GM12878 (cell line): Measurements from ENCODE around the gene SEC14L6.

Experiments used
- ATF2 ChIP-seq: IDR thresholded peaks from 2 replicates; pipeline ENCODE4 v1.6.1; 2012; ENCODE audit warnings: low read length, inconsistent platforms
- BCL3 ChIP-seq: IDR thresholded peaks from 2 replicates; pipeline ENCODE4 v1.6.1; 2011; ENCODE audit warnings: borderline replicate concordance, low read depth, mild to moderate bottlenecking, moderate library complexity, low read length; ENCODE audit not compliant: insufficient read depth, poor library complexity, severe bottlenecking
- BRCA1 ChIP-seq: IDR thresholded peaks from 2 replicates; pipeline ENCODE4 v1.6.1; 2011; ENCODE audit warnings: low read depth, low read length, improper control_type of control experiment
- CTCF ChIP-seq, 3 experiments: IDR thresholded peaks in 2 of 3; conservative IDR thresholded peaks in 1 of 3; 2 replicates each; pipeline ENCODE4 v1.5.1; 2011; ENCODE audit warnings: low read depth in 3 of 3, low read length in 3 of 3, mild to moderate bottlenecking in 3 of 3, control low read depth in 2 of 3, moderate library complexity in 2 of 3, inconsistent platforms in 1 of 3, mixed read lengths in 1 of 3; ENCODE audit not compliant: control insufficient read depth in 2 of 3, insufficient read depth in 1 of 3; ENCODE audit errors: extremely low read depth in 1 of 3
- HDAC2 ChIP-seq: fragments of 200-600 bp; sonication (generic); IDR thresholded peaks from 2 replicates; pipeline ENCODE4 v1.6.1; 2017
- POLR2A ChIP-seq: IDR thresholded peaks from 2 replicates; pipeline ENCODE4 v1.6.1; 2011; ENCODE audit warnings: low read depth, mild to moderate bottlenecking, low read length
- TCF12 ChIP-seq: IDR thresholded peaks from 2 replicates; pipeline ENCODE4 v1.6.1; 2011; ENCODE audit warnings: low read depth, mild to moderate bottlenecking, low read length

GRCh38 chr22:30511109-30511508, 35.4 kb downstream of the SEC14L6 start:
- TF ChIP-seq POLR2A (no peak), CTCF (IDR thresholded peaks at IDR 0.05 in 2 of 3, conservative IDR thresholded peaks at IDR 0.05 in 1 of 3; ENCODE audit: control insufficient read depth in 2 of 3, extremely low read depth in 1 of 3, insufficient read depth in 1 of 3, low read depth in 3 of 3, low read length in 3 of 3) (no peak), BRCA1 (no peak), ATF2 (no peak), HDAC2 (no peak), BCL3 (no peak), TCF12 (no peak)
